Left lung (tissue), 10 donors: ENCODE results near the gene THYN1. TPM values are rescaled to one million over a fixed set of nuclear protein-coding genes. Genes with fewer than 3 reads are reported as not detected.

Experiments
- ATAC-seq: fragments of 200-7000 bp; cut with Tn5 transposase; one replicate; pipeline ENCODE4 v1.9.1; 2020; ENCODE audit warnings: moderate library complexity
- DNase-seq, 4 donors: peaks; one replicate each; pipeline ENCODE4 v3.0.0-alpha.2; 2013 to 2020
- H3K27ac ChIP-seq, 2 donors: fragments of 200-600 bp; sonication (generic) in 1 of 2; one replicate each; pipeline versions ENCODE4 v1.5.0 to v1.8.0; 2020 to 2021
- H3K27me3 ChIP-seq, 2 donors: fragments of 200-600 bp; sonication (generic) in 1 of 2; one replicate each; pipeline versions ENCODE4 v1.5.0 to v1.8.0; 2020 to 2021
- H3K36me3 ChIP-seq, 2 donors: fragments of 200-600 bp; sonication (generic) in 1 of 2; one replicate each; pipeline versions ENCODE4 v1.5.0 to v1.8.0; 2020 to 2021
- H3K4me1 ChIP-seq, 2 donors: fragments of 200-600 bp; one replicate each; pipeline ENCODE4 v1.8.0; 2021
- H3K4me3 ChIP-seq, 2 donors: fragments of 200-600 bp; sonication (generic) in 1 of 2; one replicate each; pipeline versions ENCODE4 v1.5.0 to v1.8.0; 2020 to 2021; ENCODE audit warnings: mild to moderate bottlenecking in 1 of 2
- H3K9me3 ChIP-seq, 2 donors: fragments of 200-600 bp; sonication (generic) in 1 of 2; one replicate each; pipeline versions ENCODE4 v1.5.0 to v1.8.0; 2020 to 2021
- intact Hi-C, 2 donors: fragments of 100-400 bp; cut with DNase I; formaldehyde crosslinking; loops; one replicate each; pipeline versions ENCODE4 v1.11.2 to v1.14.2; 2022
- polyA plus RNA-seq, 6 donors: library from polyadenylated mRNA; unstranded; fragments of 120-200 nt; gene quantifications; one replicate each; pipeline ENCODE4 v1.2.1, GENCODE V29; 2013; ENCODE audit not compliant: insufficient read length in 6 of 6
- total RNA-seq, 2 donors: library from RNA; stranded (reverse); fragmentation: NEBNext Ultra II Directional; extraction: Animal tissue kit (Norgen Biotek cat#: 25700); gene quantifications; one replicate each; pipeline ENCODE4 v1.2.1, GENCODE V29; 2021
- TF ChIP-seq, protein P1 (sequence below), 2 donors: fragments of 200-600 bp; sonication (generic) in 1 of 2; IDR thresholded peaks; one replicate each; pipeline versions ENCODE4 v1.5.0 to v1.8.0; 2021; ENCODE audit warnings: antibody characterized with exemption in 2 of 2
- donor health status: DM: no; HTN: yes; CAD: no.
- donor health status: DM: no; HTN: no; CAD: no.

Gene THYN1
- total and polyA plus RNA-seq, 8 donors, result 32.5 to 78.2 (median 61.4) TPM

DNA sequence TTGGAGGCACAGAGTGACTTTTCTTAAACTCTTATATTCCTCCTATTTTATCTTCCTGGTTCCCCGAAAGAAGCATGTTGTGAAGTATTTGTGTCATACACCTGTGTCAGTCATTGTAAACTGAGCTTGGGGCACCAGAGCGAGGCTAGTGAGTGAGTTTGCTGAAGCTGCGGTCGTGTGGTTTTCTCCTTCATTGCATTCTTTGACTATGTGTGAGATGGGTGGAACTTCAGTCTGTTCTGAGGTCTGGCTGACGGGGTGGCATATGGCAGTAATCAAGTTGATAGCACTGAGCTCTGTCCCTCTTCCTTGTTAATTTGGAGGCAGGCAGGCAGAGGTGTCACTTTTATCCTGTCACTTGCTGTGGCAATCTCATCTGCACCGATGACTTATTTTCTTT, 24.5 kb downstream of the THYN1 start:
- H3K9me3 ChIP-seq, result no peaks in the 10 kb centered on the region
- DNase-seq, result no peak
- TF ChIP-seq, protein P1, sequence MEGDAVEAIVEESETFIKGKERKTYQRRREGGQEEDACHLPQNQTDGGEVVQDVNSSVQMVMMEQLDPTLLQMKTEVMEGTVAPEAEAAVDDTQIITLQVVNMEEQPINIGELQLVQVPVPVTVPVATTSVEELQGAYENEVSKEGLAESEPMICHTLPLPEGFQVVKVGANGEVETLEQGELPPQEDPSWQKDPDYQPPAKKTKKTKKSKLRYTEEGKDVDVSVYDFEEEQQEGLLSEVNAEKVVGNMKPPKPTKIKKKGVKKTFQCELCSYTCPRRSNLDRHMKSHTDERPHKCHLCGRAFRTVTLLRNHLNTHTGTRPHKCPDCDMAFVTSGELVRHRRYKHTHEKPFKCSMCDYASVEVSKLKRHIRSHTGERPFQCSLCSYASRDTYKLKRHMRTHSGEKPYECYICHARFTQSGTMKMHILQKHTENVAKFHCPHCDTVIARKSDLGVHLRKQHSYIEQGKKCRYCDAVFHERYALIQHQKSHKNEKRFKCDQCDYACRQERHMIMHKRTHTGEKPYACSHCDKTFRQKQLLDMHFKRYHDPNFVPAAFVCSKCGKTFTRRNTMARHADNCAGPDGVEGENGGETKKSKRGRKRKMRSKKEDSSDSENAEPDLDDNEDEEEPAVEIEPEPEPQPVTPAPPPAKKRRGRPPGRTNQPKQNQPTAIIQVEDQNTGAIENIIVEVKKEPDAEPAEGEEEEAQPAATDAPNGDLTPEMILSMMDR (IDR thresholded peaks at IDR 0.05), result no peak
- H3K4me1 ChIP-seq, result peaks cover 14 to 76% of the 10 kb centered on the region in 2 donors
- intact Hi-C loops, result no loop called here
- H3K27ac ChIP-seq, result no peak overlapping the region
- no peaks in the 10 kb centered on the region for H3K27me3 ChIP-seq
- no peak for ATAC-seq
- H3K4me3 ChIP-seq, result no peak overlapping the region
- no peaks in the 10 kb centered on the region for H3K36me3 ChIP-seq

DNA sequence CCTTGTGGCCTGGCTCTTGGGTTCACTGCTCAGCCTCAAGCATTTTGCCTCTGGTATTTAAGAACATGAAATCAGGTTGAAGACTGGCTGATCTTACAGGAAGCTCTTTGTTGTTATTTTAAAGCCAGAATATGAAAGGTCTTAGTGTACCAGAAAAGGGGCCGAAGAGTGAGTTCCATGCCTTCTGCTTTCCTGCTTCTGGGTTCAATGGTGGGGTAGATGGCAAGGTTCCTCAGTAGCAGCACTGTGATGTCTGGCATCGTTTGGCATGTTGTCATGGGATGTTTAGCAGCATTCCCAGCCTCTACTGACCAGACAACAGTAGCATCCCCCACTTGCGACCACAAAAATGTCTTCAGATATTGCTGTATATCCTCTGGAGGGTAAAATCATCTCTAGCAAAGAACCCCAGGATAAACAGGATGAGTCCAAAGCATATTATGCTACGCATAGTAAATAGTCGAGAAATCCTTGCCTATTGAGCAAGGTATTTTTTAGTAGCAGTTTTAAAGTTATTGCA, 26.3 kb downstream of the THYN1 start:
- Histone ChIP-seq H3K27me3 (no peaks in the 10 kb centered on the region), H3K4me1 (peaks cover 19 to 76% of the 10 kb centered on the region in 2 donors), H3K36me3 (no peaks in the 10 kb centered on the region), H3K27ac (no peak overlapping the region), H3K4me3 (no peak overlapping the region), H3K9me3 (no peaks in the 10 kb centered on the region)
- TF ChIP-seq, protein P1 (IDR thresholded peaks at IDR 0.05), result no peak
- intact Hi-C loops, result no loop called here
- no peak for ATAC-seq
- DNase-seq, result no peak

DNA sequence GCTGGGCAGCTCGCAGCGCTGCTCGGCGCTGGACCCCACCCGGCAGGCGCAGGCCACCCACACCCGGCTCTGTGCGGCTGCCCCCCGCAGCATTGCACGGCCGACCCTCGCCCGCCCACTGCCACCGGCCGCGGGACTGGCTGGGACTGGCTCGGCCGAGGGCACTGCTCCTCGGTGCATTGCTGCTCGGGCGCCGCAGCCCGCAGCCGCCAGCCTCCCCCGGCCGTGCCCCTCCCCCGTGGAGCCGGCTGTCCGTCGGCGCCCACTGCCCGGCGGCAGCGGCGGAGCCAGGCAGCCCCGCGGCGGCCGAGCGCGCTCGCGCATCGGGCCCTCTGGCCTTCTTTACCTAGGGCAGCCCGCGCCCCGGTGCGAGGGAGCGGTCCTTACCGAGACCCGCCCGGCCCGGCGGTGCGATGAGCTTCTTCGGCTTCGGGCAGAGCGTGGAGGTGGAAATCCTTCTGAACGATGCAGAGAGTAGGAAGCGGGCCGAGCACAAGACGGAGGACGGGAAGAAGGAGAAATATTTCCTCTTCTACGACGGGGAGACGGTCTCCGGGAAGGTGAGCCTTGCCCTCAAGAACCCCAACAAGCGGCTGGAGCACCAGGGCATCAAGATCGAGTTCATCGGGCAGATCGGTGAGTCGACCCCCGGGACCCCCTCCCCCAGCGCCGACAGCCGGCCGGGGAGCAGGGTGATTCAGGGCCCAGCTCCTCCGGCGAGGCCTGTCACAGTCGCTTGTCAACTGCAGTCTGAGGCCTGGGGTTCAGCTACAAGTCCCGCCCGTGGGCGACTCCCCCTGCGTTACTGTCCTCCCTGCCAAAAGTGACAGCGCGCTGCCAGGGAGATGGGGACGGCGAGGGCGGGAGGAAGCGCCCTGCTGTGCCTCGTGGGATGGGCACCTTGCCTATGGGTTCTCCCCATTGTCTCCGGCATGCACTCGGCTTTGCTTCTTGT, 28.2 kb downstream of the THYN1 start:
- Histone ChIP-seq H3K36me3 (peaks cover 0 to 4% of the 10 kb centered on the region in 2 donors), H3K27me3 (no peaks in the 10 kb centered on the region), H3K4me1 (peaks cover 15 to 57% of the 10 kb centered on the region in 2 donors), H3K9me3 (no peaks in the 10 kb centered on the region), H3K27ac (peak overlapping the region; percentile 91 to 95), H3K4me3 (peak overlapping the region; percentile 86 to 93)
- TF ChIP-seq, protein P1 (IDR thresholded peaks at IDR 0.05), result no peak
- peak; percentile 38 for ATAC-seq
- intact Hi-C loops, result no loop called here
- peak; percentile 10 to 88 (median 45) for DNase-seq

DNA sequence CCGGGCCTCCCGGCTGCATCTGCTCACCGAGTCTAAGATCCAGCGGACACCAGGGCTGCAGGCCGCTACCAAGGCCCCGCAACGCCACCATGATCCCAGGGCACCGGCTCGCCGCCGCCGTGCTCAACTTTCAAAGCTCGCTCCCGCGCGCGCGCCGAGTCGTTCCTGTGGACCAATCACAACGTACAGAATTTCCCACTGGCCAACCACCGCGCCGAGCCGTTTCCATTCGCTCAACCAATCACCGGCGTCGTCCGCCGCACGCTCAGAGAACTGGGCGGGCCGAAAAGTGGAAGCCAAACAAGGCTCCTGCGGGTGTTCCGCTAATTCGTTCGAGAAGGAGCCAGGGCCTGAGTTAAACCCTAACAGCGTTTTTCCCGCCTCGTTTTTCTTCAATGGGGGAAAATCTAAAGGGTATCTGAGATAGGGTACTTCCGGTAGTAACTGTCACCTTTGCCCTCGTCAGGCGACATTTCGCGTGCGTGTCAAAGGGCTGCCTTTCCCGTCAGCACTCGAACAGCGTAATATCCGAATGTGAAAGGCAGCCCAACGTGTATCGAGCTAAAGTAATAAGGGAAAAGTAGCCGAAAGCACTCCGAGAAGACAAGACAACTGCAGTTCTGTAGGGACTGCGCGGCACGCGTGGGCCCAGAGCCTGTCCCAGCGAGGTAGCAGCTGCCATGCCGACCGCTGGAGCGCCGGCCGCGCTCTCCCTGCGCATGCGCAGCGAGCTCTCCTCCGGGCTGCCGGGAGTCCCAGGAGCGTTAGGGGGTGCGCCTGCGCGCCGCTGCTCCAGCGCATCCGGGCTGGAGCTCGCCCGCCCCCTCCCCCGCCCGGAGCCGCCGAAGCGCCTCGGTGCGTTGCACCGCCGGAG, 29.1 kb downstream of the THYN1 start, which contains the start of the genes NCAPD3 and VPS26B:
Gene NCAPD3, minus strand, starts transcription at position 132 of the 874 bp plus-strand sequence. Its CDS starts 41 bp downstream, at position 91.
Gene VPS26B, plus strand, starts transcription at position 836 of the 874 bp plus-strand sequence. CDS start 452 bp downstream, outside the sequence.
- H3K27me3 ChIP-seq, result no peaks in the 10 kb centered on the region
- intact Hi-C loops, result no loop called here
- no peaks in the 10 kb centered on the region for H3K9me3 ChIP-seq
- DNase-seq, result peak; percentile 95 to 99 (median 98)
- ATAC-seq, result peak; percentile 95
- peaks cover 15 to 48% of the 10 kb centered on the region in 2 donors for H3K4me1 ChIP-seq
- peak within 1 kb of the TSS; percentile 91 to 95 for H3K27ac ChIP-seq
- H3K36me3 ChIP-seq, result peaks cover 0 to 14% of the 10 kb centered on the region in 2 donors
- TF ChIP-seq, protein P1 (IDR thresholded peaks at IDR 0.05), result no peak
- H3K4me3 ChIP-seq, result peak within 1 kb of the TSS; percentile 86 to 93
